HepG2 (cell line): ENCODE measurements around the gene PGR. TPM values are rescaled to one million over a fixed set of nuclear protein-coding genes. Genes with fewer than 3 reads are reported as not detected.

Experiments
- DNMT3B ChIP-seq: conservative IDR thresholded peaks from 2 replicates; pipeline ENCODE4 v1.6.1; 2016; ENCODE audit warnings: missing biosample characterization, control low read depth
- SALL2 ChIP-seq: sonication (generic); formaldehyde crosslinking; IDR thresholded peaks from 2 replicates; pipeline ENCODE4 v1.8.1; 2023; ENCODE audit warnings: mild to moderate bottlenecking, missing genetic modification reagents, inconsistent platforms
- ZBTB40 ChIP-seq, 2 experiments: fragments of 450-650 bp in 1 of 2; sonication (generic) in 1 of 2; formaldehyde crosslinking in 1 of 2; IDR thresholded peaks; 2 replicates each; pipeline versions ENCODE4 v1.6.1 to v1.8.0; 2016 to 2022; ENCODE audit warnings: antibody characterized with exemption in 1 of 2, mild to moderate bottlenecking in 1 of 2, missing genetic modification reagents in 1 of 2
- ZFP62 ChIP-seq: sonication (generic); formaldehyde crosslinking; IDR thresholded peaks from 2 replicates; pipeline ENCODE4 v1.4.0; 2020; ENCODE audit warnings: missing genetic modification reagents
- ZHX2 ChIP-seq, 2 experiments: sonication (generic) in 1 of 2; formaldehyde crosslinking in 1 of 2; IDR thresholded peaks; 2 replicates each; pipeline versions ENCODE4 v1.6.1 to v1.9.0; 2014 to 2022; ENCODE audit warnings: antibody characterized with exemption in 1 of 2, borderline replicate concordance in 1 of 2, inconsistent platforms in 1 of 2, low read depth in 1 of 2, missing genetic modification reagents in 1 of 2
- ZNF142 ChIP-seq: sonication (generic); formaldehyde crosslinking; IDR thresholded peaks from 2 replicates; pipeline ENCODE4 v1.4.0; 2020; ENCODE audit warnings: missing genetic modification reagents
- ZNF83 ChIP-seq: sonication (generic); formaldehyde crosslinking; IDR thresholded peaks from 2 replicates; pipeline ENCODE4 v1.4.0; 2020; ENCODE audit warnings: missing genetic modification reagents, mild to moderate bottlenecking, borderline replicate concordance
- polyA plus RNA-seq, 8 experiments: library from polyadenylated mRNA; depleted of rRNA in 3 of 8; stranded (reverse) in 7 of 8; unstranded in 1 of 8; fragments of >200 nt; fragmentation: Illumina TruSeq in 4 of 8; extraction: Trizol in 4 of 8; gene quantifications; 2 replicates each; pipeline versions ENCODE4 v1.2.1 to v1.2.3, GENCODE V29; 2011 to 2016; ENCODE audit warnings: low read depth in 4 of 8, missing spikeins in 1 of 8, mixed read lengths in 1 of 8; ENCODE audit not compliant: insufficient read depth in 1 of 8
- total RNA-seq, 5 experiments: library from RNA; depleted of rRNA; stranded (reverse); fragments of >200 nt; fragmentation: Illumina TruSeq; extraction: Trizol; gene quantifications; 2 replicates each; pipeline ENCODE4 v1.2.3, GENCODE V29; 2016; ENCODE audit warnings: low read depth in 1 of 5

The PGR gene
- total and polyA plus RNA-seq, 2 of the 13 experiments (the other 11 are each of a cell fraction or from before 2014, with no cell fraction given) = not detected

GRCh38 chr11:101158119-101158518 lies 28.5 kb upstream of the PGR start (continued):
- TF ChIP-seq ZBTB40 (IDR thresholded peaks at IDR 0.05) (no peak), ZBTB40 (CRISPR knock-in tag; IDR thresholded peaks at IDR 0.05) (no peak), ZHX2 (IDR thresholded peaks at IDR 0.05; ENCODE audit: low read depth) (no peak), ZHX2 (CRISPR knock-in tag; IDR thresholded peaks at IDR 0.05; ENCODE audit: borderline replicate concordance) (no peak), ZFP62 (CRISPR knock-in tag) (no peak), ZNF83 (no peak), DNMT3B (CRISPR knock-in tag) (no peak), ZNF142 (CRISPR knock-in tag) (no peak), SALL2 (CRISPR knock-in tag) (no peak)
